ENCODE data around the gene TMEM238.
"Not testable (repeated sequence)": the region's sequence is repeated elsewhere in the genome, so short reads cannot be mapped to it uniquely, and the experiment has no call there.

Gene TMEM238

GRCh38 chr19:55384131-55384919 lies at the start of gene TMEM238:
TMEM238 (minus strand) TSS chr19:55384292; CDS start chr19:55384259, 33 bp downstream.
- no peak for DNase-seq (ENCODE audit: low read depth)

DNA sequence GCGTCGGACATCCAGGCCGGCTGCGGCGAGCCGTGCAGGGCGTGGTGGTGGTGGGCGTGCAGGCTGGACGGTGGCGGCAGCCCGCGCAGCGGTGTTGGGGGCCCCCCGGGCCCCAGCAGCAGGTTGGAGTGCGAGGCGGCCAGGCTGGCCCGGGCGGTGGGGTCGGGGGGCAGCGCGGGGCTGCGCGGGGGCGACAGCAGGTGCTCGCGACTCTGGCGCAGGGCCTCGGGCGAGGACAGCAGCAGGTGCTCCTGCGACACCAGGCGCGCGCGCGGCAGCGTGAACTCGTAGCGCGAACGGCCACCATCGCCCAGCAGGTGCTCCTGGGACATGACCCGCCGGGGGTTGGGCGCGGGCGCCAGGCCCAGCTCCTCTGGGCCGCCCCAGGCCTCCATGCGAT lies 49.2 kb upstream of the TMEM238 start:
- no peak for DNase-seq (ENCODE audit: low read depth)

- no peak for DNase-seq (ENCODE audit: low read depth)
These were observed 48.3 kb upstream of the TMEM238 start for GRCh38 chr19:55432241-55432959.

DNA sequence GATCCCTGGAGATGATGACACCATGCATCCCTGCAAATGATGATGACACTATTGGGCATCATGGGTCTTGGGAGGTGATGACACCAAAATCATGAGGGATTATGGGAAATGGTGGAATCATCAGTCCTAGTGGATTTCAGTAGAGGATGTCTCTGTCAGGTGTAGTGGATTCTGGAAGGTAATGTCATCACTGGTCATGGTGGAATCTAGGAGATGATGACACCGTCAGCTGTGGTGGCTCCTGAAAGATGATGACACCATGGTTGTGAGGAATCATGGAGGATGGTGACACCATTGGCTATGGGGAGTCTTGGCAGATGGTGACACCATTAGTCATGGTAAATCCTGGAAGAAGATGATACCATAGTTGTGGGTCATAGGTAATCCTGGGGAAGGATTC lies 47.1 kb upstream of the TMEM238 start:
- no peak for DNase-seq (ENCODE audit: low read depth)

DNA sequence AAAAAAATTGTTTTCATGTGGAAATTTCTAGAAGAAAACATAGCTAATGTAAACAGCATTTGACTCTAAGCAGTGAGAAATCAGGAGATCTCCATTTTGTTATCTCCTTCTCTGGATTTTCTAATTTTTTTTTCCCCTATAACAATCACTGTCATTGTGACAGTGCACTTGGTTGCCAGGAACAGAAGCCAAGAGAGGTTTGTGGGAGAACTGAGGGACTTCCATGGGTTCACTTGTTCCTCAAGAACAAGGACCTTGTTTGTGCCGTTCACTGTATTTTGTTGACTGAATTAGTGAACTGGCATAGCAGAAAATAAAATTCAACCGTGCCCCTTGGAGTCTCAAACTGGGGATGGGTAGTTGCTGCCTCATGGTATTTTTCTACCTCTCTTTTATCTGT lies 42.0 kb upstream of the TMEM238 start:
- no peak for DNase-seq (ENCODE audit: low read depth)

- DNase-seq (ENCODE audit: low read depth), result no peak
These were observed 40.4 kb upstream of the TMEM238 start for GRCh38 chr19:55424518-55424917.

- DNase-seq (ENCODE audit: low read depth), result no peak
These were observed 39.3 kb upstream of the TMEM238 start for GRCh38 chr19:55423225-55424005.

GRCh38 chr19:55421281-55421680 lies 37.2 kb upstream of the TMEM238 start:
- not testable (repeated sequence) for DNase-seq (ENCODE audit: low read depth)

GRCh38 chr19:55419624-55420236 lies 35.6 kb upstream of the TMEM238 start:
- DNase-seq (ENCODE audit: low read depth), result no peak

- DNase-seq (ENCODE audit: low read depth), result no peak
These were observed 35.0 kb upstream of the TMEM238 start for GRCh38 chr19:55419103-55419502.

GRCh38 chr19:55418185-55418584 lies 34.1 kb upstream of the TMEM238 start:
- DNase-seq (ENCODE audit: low read depth), result peak; percentile 23

- DNase-seq (ENCODE audit: low read depth), result no peak
These were observed 26.1 kb upstream of the TMEM238 start for GRCh38 chr19:55410168-55410567.

GRCh38 chr19:55409179-55409578 lies 25.1 kb upstream of the TMEM238 start:
- DNase-seq (ENCODE audit: low read depth), result not testable (repeated sequence)

- DNase-seq (ENCODE audit: low read depth), result no peak
These were observed 24.4 kb upstream of the TMEM238 start for GRCh38 chr19:55408533-55408872.

DNA sequence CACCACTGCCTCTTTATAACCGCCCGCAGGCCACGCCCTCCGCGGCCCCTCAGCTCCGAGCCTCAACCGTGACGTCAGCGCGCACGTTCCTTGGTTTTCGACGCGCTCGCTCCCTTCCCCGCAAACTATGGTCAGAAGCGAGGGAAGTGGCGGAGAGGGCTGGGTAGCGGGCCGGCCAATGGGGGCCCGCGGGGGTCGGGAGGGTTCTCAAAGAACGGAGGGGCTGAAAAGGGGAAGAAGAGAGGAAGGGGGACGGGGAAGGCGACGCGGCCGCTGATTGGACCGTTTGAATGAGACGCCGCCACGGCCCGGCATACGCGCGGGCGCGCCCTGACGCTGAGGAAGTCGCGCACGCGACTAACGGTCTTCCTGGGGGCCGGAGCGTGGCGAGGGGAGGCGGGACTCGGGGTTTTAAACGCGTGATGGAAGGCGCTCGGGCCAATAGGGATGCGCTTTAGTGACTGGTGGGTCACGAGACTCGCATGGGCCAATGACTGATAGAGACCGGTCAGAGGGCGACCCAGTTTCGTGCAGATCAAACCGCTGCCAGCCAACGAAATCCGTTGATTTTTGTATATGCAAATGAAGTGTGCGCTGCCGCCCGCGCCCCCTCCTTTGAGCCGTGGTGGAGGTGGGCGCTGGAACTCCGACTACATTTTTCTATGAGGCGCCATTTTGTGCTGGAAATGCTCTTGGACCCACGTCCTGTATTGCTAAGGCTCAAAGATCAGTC lies 23.9 kb upstream of the TMEM238 start:
- peak; percentile 96 for DNase-seq (ENCODE audit: low read depth)

- DNase-seq (ENCODE audit: low read depth), result not testable (repeated sequence)
These were observed 23.4 kb upstream of the TMEM238 start, which contains the start of gene UBE2S for GRCh38 chr19:55407550-55407799. UBE2S (minus strand) TSS chr19:55407788; CDS start chr19:55407589, 199 bp downstream.

- DNase-seq (ENCODE audit: low read depth), result no peak
These were observed 22.9 kb upstream of the TMEM238 start for GRCh38 chr19:55406826-55407549.

- DNase-seq (ENCODE audit: low read depth), result no peak
These were observed 22.2 kb upstream of the TMEM238 start for GRCh38 chr19:55406091-55406825.

DNA sequence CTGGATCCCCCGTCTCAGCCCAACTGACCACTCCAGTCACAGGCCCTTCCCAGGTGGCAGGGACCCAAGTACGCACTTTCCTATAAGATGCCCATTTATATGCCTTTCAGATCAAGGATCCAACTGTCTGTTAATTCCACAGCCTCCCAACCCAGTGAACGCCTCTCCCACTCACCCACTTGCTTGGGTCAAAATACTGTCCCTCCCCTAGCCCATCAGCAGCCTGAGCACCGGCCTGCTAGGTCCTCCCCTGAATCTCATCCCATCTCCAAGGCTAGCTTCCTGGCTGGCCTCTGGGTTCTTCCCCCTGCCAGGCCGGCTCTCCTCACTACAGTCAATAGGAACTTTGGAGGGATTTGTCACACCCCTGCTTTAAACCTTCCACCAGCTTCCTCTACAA lies 21.5 kb upstream of the TMEM238 start:
- DNase-seq (ENCODE audit: low read depth), result no peak

GRCh38 chr19:55402509-55402908 lies 18.4 kb upstream of the TMEM238 start:
- DNase-seq (ENCODE audit: low read depth), result no peak

All from activated gamma-delta T cell treated with anti-CD3 and anti-CD28 coated beads, Interleukin-2, amount 50 U/mL, for 16 hours (primary cell).